K562 (cell line): ENCODE measurements around the gene RPL14. TPM values are rescaled to one million over a fixed set of nuclear protein-coding genes. Genes with fewer than 3 reads are reported as not detected.

Experiments
- CBFA2T2 ChIP-seq: fragments of 450-650 bp; conservative IDR thresholded peaks from 2 replicates; pipeline ENCODE4 v1.6.1; 2017; ENCODE audit warnings: mild to moderate bottlenecking
- CTBP1 ChIP-seq: fragments of 450-650 bp; IDR thresholded peaks from 2 replicates; pipeline ENCODE4 v1.6.1; 2016; ENCODE audit warnings: borderline replicate concordance
- ELF1 ChIP-seq: fragments of 200-800 bp; sonication (Bioruptor generic); IDR thresholded peaks from 2 replicates; pipeline ENCODE4 v1.6.1; 2016; ENCODE audit warnings: missing genetic modification characterization, missing compliant biosample characterization
- JUN ChIP-seq, 2 experiments: sonication (generic) in 1 of 2; formaldehyde crosslinking in 1 of 2; IDR thresholded peaks; 2 replicates each; pipeline versions ENCODE4 v1.6.1 to v1.8.0; 2012 to 2022; ENCODE audit warnings: borderline replicate concordance in 2 of 2, mild to moderate bottlenecking in 2 of 2, improper control_type of control experiment in 1 of 2, low read depth in 1 of 2, low read length in 1 of 2, missing genetic modification reagents in 1 of 2
- L3MBTL2 ChIP-seq: fragments of 450-650 bp; IDR thresholded peaks from 2 replicates; pipeline ENCODE4 v1.6.1; 2016; ENCODE audit warnings: mild to moderate bottlenecking, moderate library complexity
- MYNN ChIP-seq, 2 experiments: sonication (generic); formaldehyde crosslinking in 1 of 2; IDR thresholded peaks; 2 replicates each; pipeline versions ENCODE4 v1.5.0 to v1.6.1; 2016 to 2020; ENCODE audit warnings: antibody characterized with exemption in 1 of 2, missing genetic modification reagents in 1 of 2
- NFE2 ChIP-seq: IDR thresholded peaks from 2 replicates; pipeline ENCODE4 v1.6.1; 2014; ENCODE audit warnings: antibody characterized with exemption, low read depth
- NFE2L1 ChIP-seq: fragments of 450-650 bp; IDR thresholded peaks from 2 replicates; pipeline ENCODE4 v1.6.1; 2016; ENCODE audit warnings: missing genetic modification characterization, low read depth, mild to moderate bottlenecking, missing compliant biosample characterization, moderate library complexity, borderline replicate concordance
- PCBP2 ChIP-seq: fragments of 200-400 bp; formaldehyde crosslinking; IDR thresholded peaks from 2 replicates; pipeline ENCODE4 v1.6.1; 2018; ENCODE audit warnings: low read length, low read depth, mild to moderate bottlenecking, moderate library complexity; ENCODE audit not compliant: poor library complexity, severe bottlenecking
- PHTF2 ChIP-seq: fragments of 250-450 bp; sonication (Bioruptor Pico); IDR thresholded peaks from 2 replicates; pipeline ENCODE4 v1.5.0; 2021; ENCODE audit warnings: mild to moderate bottlenecking
- PKNOX1 ChIP-seq: fragments of 450-650 bp; IDR thresholded peaks from 2 replicates; pipeline ENCODE4 v1.6.1; 2016
- RFX5 ChIP-seq: IDR thresholded peaks from 2 replicates; pipeline ENCODE4 v1.6.1; 2011; ENCODE audit warnings: low read depth, mild to moderate bottlenecking, improper control_type of control experiment, low read length
- SMARCC2 ChIP-seq: fragments of 450-650 bp; IDR thresholded peaks from 2 replicates; pipeline ENCODE4 v1.6.1; 2017; ENCODE audit warnings: antibody characterized with exemption, moderate library complexity, mild to moderate bottlenecking, low read depth
- SMARCE1 ChIP-seq: fragments of 450-650 bp; IDR thresholded peaks from 2 replicates; pipeline ENCODE4 v1.7.1; 2016; ENCODE audit warnings: mild to moderate bottlenecking
- TBL1XR1 ChIP-seq, 2 experiments: IDR thresholded peaks; 2 replicates each; pipeline ENCODE4 v1.6.1; 2012; ENCODE audit warnings: improper control_type of control experiment in 2 of 2, low read length in 2 of 2, mild to moderate bottlenecking in 1 of 2
- TRIM28 ChIP-seq: fragments of 450-650 bp; IDR thresholded peaks from 2 replicates; pipeline ENCODE4 v1.6.1; 2017
- XRCC3 ChIP-seq: fragments of 450-650 bp; IDR thresholded peaks from 2 replicates; pipeline ENCODE4 v1.6.1; 2017; ENCODE audit warnings: mild to moderate bottlenecking, moderate library complexity
- ZFPM2 ChIP-seq: fragments of 250-450 bp; sonication (Bioruptor Pico); IDR thresholded peaks from 2 replicates; pipeline ENCODE4 v1.5.1; 2022; ENCODE audit warnings: mild to moderate bottlenecking
- polyA plus RNA-seq, 8 experiments: library from polyadenylated mRNA; depleted of rRNA in 4 of 8; stranded (reverse) in 5 of 8; unstranded in 3 of 8; fragments of >200 nt; fragmentation: Nextera tagmentation in 2 of 8; fragmentation: Illumina TruSeq in 1 of 8; extraction: Ambion mirVana in 2 of 8; extraction: Trizol in 1 of 8; gene quantifications; 2 replicates each; pipeline versions ENCODE4 v1.2.1 to v1.2.3, GENCODE V29; 2011 to 2014; ENCODE audit warnings: inconsistent platforms in 1 of 8, missing spikeins in 1 of 8
- total RNA-seq, 7 experiments: library from RNA; depleted of rRNA in 6 of 7; stranded (reverse); fragments of >200 nt in 6 of 7; fragmentation: Illumina TruSeq in 2 of 7; extraction: Trizol in 2 of 7; gene quantifications; 2 replicates each; pipeline versions ENCODE4 v1.2.1 to v1.2.3, GENCODE V29; 2011 to 2021; ENCODE audit warnings: low replicate concordance in 1 of 7
- TF ChIP-seq, protein P1 (sequence below): sonication (generic); formaldehyde crosslinking; IDR thresholded peaks from 2 replicates; pipeline ENCODE4 v1.8.0; 2022; ENCODE audit warnings: missing genetic modification reagents, mild to moderate bottlenecking, moderate library complexity, borderline replicate concordance
- TF ChIP-seq, protein P2 (sequence below): sonication (generic); formaldehyde crosslinking; IDR thresholded peaks from 2 replicates; pipeline ENCODE4 v1.8.1; 2023; ENCODE audit warnings: mild to moderate bottlenecking, missing genetic modification reagents
- TF ChIP-seq, protein P3 (sequence below): sonication (generic); formaldehyde crosslinking; IDR thresholded peaks from 2 replicates; pipeline ENCODE4 v1.8.0; 2022; ENCODE audit warnings: mild to moderate bottlenecking, missing genetic modification reagents
- TF ChIP-seq, protein P4 (sequence below), 2 experiments: fragments of 450-650 bp; IDR thresholded peaks; 2 replicates each; pipeline ENCODE4 v1.6.1; 2016

RPL14 gene
- total and polyA plus RNA-seq, 9 of the 15 experiments (the other 6 are each of a cell fraction or from before 2014, with no cell fraction given), result 851 to 4,649 (median 2,133) TPM

- TF ChIP-seq, protein P1, sequence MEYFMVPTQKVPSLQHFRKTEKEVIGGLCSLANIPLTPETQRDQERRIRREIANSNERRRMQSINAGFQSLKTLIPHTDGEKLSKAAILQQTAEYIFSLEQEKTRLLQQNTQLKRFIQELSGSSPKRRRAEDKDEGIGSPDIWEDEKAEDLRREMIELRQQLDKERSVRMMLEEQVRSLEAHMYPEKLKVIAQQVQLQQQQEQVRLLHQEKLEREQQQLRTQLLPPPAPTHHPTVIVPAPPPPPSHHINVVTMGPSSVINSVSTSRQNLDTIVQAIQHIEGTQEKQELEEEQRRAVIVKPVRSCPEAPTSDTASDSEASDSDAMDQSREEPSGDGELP (CRISPR knock-in tag), result peak; percentile 27; the same call in 1 of the 2 replicates
- TF ChIP-seq CBFA2T2 (peak; percentile 38), NFE2 (peak; percentile 6; the same call in 1 of the 2 replicates), ZFPM2 (CRISPR knock-in tag) (no peak), SMARCE1 (peak; percentile 76; the same call in 1 of the 2 replicates), XRCC3 (no peak), PCBP2 (no peak), TBL1XR1 (IDR thresholded peaks at IDR 0.05; ENCODE audit: low read length in 2 of 2) (0 out of 4 replicates have a peak, but pooled peaks of 1 of the 2 experiments have one; percentile 21), CTBP1 (peak; percentile 83), PKNOX1 (peak; percentile 44), JUN (IDR thresholded peaks at IDR 0.05; ENCODE audit: borderline replicate concordance, low read depth, low read length) (peak; percentile 66), JUN (CRISPR knock-in tag; IDR thresholded peaks at IDR 0.05; ENCODE audit: borderline replicate concordance) (no peak), PHTF2 (CRISPR knock-in tag) (no peak), TRIM28 (no peak), L3MBTL2 (peak; percentile 32; the same call in 1 of the 2 replicates), RFX5 (no peak), NFE2L1 (tag) (no peak), ELF1 (tag) (no peak; the same call in 1 of the 2 replicates), SMARCC2 (no peak), MYNN (IDR thresholded peaks at IDR 0.05) (0 out of 2 replicates have a peak, but pooled peaks have one; percentile 23), MYNN (CRISPR knock-in tag; IDR thresholded peaks at IDR 0.05) (no peak)
- TF ChIP-seq, protein P2, sequence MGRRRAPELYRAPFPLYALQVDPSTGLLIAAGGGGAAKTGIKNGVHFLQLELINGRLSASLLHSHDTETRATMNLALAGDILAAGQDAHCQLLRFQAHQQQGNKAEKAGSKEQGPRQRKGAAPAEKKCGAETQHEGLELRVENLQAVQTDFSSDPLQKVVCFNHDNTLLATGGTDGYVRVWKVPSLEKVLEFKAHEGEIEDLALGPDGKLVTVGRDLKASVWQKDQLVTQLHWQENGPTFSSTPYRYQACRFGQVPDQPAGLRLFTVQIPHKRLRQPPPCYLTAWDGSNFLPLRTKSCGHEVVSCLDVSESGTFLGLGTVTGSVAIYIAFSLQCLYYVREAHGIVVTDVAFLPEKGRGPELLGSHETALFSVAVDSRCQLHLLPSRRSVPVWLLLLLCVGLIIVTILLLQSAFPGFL (CRISPR knock-in tag), result 0 out of 2 replicates have a peak, but pooled peaks have one; percentile 91
- TF ChIP-seq, protein P3, sequence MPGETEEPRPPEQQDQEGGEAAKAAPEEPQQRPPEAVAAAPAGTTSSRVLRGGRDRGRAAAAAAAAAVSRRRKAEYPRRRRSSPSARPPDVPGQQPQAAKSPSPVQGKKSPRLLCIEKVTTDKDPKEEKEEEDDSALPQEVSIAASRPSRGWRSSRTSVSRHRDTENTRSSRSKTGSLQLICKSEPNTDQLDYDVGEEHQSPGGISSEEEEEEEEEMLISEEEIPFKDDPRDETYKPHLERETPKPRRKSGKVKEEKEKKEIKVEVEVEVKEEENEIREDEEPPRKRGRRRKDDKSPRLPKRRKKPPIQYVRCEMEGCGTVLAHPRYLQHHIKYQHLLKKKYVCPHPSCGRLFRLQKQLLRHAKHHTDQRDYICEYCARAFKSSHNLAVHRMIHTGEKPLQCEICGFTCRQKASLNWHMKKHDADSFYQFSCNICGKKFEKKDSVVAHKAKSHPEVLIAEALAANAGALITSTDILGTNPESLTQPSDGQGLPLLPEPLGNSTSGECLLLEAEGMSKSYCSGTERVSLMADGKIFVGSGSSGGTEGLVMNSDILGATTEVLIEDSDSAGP, result no peak
- TF ChIP-seq, protein P4, sequence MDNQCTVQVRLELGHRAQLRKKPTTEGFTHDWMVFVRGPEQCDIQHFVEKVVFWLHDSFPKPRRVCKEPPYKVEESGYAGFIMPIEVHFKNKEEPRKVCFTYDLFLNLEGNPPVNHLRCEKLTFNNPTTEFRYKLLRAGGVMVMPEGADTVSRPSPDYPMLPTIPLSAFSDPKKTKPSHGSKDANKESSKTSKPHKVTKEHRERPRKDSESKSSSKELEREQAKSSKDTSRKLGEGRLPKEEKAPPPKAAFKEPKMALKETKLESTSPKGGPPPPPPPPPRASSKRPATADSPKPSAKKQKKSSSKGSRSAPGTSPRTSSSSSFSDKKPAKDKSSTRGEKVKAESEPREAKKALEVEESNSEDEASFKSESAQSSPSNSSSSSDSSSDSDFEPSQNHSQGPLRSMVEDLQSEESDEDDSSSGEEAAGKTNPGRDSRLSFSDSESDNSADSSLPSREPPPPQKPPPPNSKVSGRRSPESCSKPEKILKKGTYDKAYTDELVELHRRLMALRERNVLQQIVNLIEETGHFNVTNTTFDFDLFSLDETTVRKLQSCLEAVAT (IDR thresholded peaks at IDR 0.05), result no peak
These were observed 39.1 kb upstream of the RPL14 start (continued) for GRCh38 chr3:40417845-40418543.
